ENCODE data around the gene HERC2.
"Not testable (repeated sequence)": the region's sequence is repeated elsewhere in the genome, so short reads cannot be mapped to it uniquely, and the experiment has no call there.

Gene HERC2

GRCh38 chr15:28322129-28322588 lies at the start of gene HERC2:
Gene HERC2 (minus strand): TSS chr15:28322179. CDS start chr15:28321433, 746 bp downstream.
- DNase-seq (ENCODE audit: low read depth): not testable (repeated sequence)

- DNase-seq (ENCODE audit: low read depth): not testable (repeated sequence)
These were observed 43.5 kb upstream of the HERC2 start for GRCh38 chr15:28365502-28365901.

GRCh38 chr15:28357984-28358383 lies 36.0 kb upstream of the HERC2 start, which contains the start of gene GOLGA6L24:
Gene GOLGA6L24 (minus strand): TSS chr15:28358084. CDS start chr15:28358023, 61 bp downstream.
- DNase-seq (ENCODE audit: low read depth): not testable (repeated sequence)

GRCh38 chr15:28321358-28322078 lies 461 bp downstream of the HERC2 start:
- not testable (repeated sequence) for DNase-seq (ENCODE audit: low read depth)

- not testable (repeated sequence) for DNase-seq (ENCODE audit: low read depth)
These were observed 2.3 kb downstream of the HERC2 start for GRCh38 chr15:28319725-28320124.

GRCh38 chr15:28318828-28319227 lies 3.2 kb downstream of the HERC2 start:
- not testable (repeated sequence) for DNase-seq (ENCODE audit: low read depth)

- not testable (repeated sequence) for DNase-seq (ENCODE audit: low read depth)
These were observed 3.9 kb downstream of the HERC2 start for GRCh38 chr15:28318122-28318521.

- not testable (repeated sequence) for DNase-seq (ENCODE audit: low read depth)
These were observed 5.0 kb downstream of the HERC2 start for GRCh38 chr15:28316958-28317357.

- DNase-seq (ENCODE audit: low read depth): not testable (repeated sequence)
These were observed 11.5 kb downstream of the HERC2 start for GRCh38 chr15:28310454-28310853.

GRCh38 chr15:28308718-28309117 lies 13.3 kb downstream of the HERC2 start:
- DNase-seq (ENCODE audit: low read depth): not testable (repeated sequence)

GRCh38 chr15:28305700-28306099 lies 16.3 kb downstream of the HERC2 start:
- not testable (repeated sequence) for DNase-seq (ENCODE audit: low read depth)

- DNase-seq (ENCODE audit: low read depth): not testable (repeated sequence)
These were observed 24.5 kb downstream of the HERC2 start for GRCh38 chr15:28297434-28297833.

GRCh38 chr15:28296814-28297213 lies 25.2 kb downstream of the HERC2 start:
- not testable (repeated sequence) for DNase-seq (ENCODE audit: low read depth)

GRCh38 chr15:28295009-28295563 lies 26.9 kb downstream of the HERC2 start:
- DNase-seq (ENCODE audit: low read depth): not testable (repeated sequence)

GRCh38 chr15:28294560-28294959 lies 27.4 kb downstream of the HERC2 start:
- not testable (repeated sequence) for DNase-seq (ENCODE audit: low read depth)

- DNase-seq (ENCODE audit: low read depth): no peak
These were observed 32.1 kb downstream of the HERC2 start for GRCh38 chr15:28289694-28290463.

GRCh38 chr15:28288830-28289693 lies 32.9 kb downstream of the HERC2 start:
- DNase-seq (ENCODE audit: low read depth): not testable (repeated sequence)

- DNase-seq (ENCODE audit: low read depth): not testable (repeated sequence)
These were observed 35.3 kb downstream of the HERC2 start for GRCh38 chr15:28286659-28287058.

GRCh38 chr15:28286031-28286430 lies 35.9 kb downstream of the HERC2 start:
- DNase-seq (ENCODE audit: low read depth): no peak

GRCh38 chr15:28281876-28282275 lies 40.1 kb downstream of the HERC2 start:
- DNase-seq (ENCODE audit: low read depth): no peak

GRCh38 chr15:28274635-28275034 lies 47.3 kb downstream of the HERC2 start:
- no peak for DNase-seq (ENCODE audit: low read depth)
